Measurements from ENCODE around the gene FAM227A.

GRCh38 chr22:38681582-38682335 is 25.6 kb upstream of the FAM227A start, which contains the start of gene TOMM22:
- TF ChIP-seq, protein P1, sequence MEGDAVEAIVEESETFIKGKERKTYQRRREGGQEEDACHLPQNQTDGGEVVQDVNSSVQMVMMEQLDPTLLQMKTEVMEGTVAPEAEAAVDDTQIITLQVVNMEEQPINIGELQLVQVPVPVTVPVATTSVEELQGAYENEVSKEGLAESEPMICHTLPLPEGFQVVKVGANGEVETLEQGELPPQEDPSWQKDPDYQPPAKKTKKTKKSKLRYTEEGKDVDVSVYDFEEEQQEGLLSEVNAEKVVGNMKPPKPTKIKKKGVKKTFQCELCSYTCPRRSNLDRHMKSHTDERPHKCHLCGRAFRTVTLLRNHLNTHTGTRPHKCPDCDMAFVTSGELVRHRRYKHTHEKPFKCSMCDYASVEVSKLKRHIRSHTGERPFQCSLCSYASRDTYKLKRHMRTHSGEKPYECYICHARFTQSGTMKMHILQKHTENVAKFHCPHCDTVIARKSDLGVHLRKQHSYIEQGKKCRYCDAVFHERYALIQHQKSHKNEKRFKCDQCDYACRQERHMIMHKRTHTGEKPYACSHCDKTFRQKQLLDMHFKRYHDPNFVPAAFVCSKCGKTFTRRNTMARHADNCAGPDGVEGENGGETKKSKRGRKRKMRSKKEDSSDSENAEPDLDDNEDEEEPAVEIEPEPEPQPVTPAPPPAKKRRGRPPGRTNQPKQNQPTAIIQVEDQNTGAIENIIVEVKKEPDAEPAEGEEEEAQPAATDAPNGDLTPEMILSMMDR (IDR thresholded peaks at IDR 0.05): peak; percentile 35 to 61 (median 38)
- no peak for TF ChIP-seq POLR2A (IDR thresholded peaks at IDR 0.05)

All from ovary (tissue), 3 donors.